WERI-Rb-1 (cell line): ENCODE measurements around the gene DEAF1.

Source experiments
- DNase-seq: peaks from one replicate; pipeline ENCODE4 v3.0.0-alpha.2; 2020
- H3K27ac ChIP-seq: fragments of 250-450 bp; sonication (Bioruptor Pico); 2 replicates; pipeline ENCODE4 v1.5.1; 2020; ENCODE audit warnings: mild to moderate bottlenecking, moderate library complexity
- H3K27me3 ChIP-seq: fragments of 250-450 bp; sonication (Bioruptor Pico); 2 replicates; pipeline ENCODE4 v1.5.1; 2021; ENCODE audit warnings: mild to moderate bottlenecking, low read depth, moderate library complexity; ENCODE audit not compliant: insufficient read depth, severe bottlenecking
- H3K36me3 ChIP-seq: fragments of 250-450 bp; sonication (Bioruptor Pico); 2 replicates; pipeline ENCODE4 v1.5.1; 2020; ENCODE audit warnings: mild to moderate bottlenecking, moderate library complexity
- H3K4me3 ChIP-seq: 2 replicates; pipeline ENCODE4 v1.5.1; 2011; ENCODE audit warnings: low read depth, mild to moderate bottlenecking, control low read depth, low read length
- H3K9me3 ChIP-seq: fragments of 250-450 bp; sonication (Bioruptor Pico); 2 replicates; pipeline ENCODE4 v1.5.1; 2021; ENCODE audit warnings: mild to moderate bottlenecking, moderate library complexity; ENCODE audit not compliant: severe bottlenecking
- TF ChIP-seq, protein P1 (sequence below): IDR thresholded peaks from 2 replicates; pipeline ENCODE4 v1.5.1; 2011; ENCODE audit warnings: low read depth, mild to moderate bottlenecking, control low read depth, inconsistent platforms, low read length

Gene DEAF1

DNA sequence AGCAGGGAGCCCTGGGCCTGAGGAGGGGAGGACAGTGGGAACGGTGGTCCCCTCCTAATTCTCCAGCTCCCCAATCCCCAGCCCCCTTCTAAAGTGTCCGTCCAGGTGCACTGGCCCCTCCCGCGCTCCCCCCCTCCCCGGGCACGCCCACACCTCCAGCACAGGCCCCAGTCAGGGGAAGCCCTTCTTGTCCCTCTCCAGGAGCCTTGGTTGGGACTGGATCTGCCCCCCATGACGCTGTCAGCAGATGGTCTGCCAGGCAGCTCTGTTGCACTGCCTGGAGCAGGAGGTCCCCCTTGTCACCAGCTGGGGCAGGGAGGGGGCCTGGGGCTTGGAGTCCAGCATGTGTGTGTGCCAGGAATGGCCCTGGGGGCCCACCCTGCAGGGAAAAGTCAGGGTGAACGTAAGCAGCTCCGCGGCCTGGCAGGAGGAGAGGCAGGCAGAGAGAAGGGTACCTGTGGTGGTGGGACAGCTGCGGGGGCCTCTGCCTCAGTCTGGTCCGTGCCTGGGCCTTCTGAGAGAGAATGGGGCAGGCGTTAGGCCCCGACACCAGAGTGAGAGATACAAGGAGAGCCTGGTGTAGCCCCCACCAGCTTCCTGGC is 80.9 kb downstream of the DEAF1 start:
- DNase-seq = peak; percentile 7
- Histone ChIP-seq H3K27ac (no peak overlapping the region), H3K9me3 (no peaks in the 10 kb centered on the region), H3K27me3 (no peaks in the 10 kb centered on the region), H3K4me3 (no peak overlapping the region), H3K36me3 (peaks cover 52% of the 10 kb centered on the region)
- TF ChIP-seq, protein P1, sequence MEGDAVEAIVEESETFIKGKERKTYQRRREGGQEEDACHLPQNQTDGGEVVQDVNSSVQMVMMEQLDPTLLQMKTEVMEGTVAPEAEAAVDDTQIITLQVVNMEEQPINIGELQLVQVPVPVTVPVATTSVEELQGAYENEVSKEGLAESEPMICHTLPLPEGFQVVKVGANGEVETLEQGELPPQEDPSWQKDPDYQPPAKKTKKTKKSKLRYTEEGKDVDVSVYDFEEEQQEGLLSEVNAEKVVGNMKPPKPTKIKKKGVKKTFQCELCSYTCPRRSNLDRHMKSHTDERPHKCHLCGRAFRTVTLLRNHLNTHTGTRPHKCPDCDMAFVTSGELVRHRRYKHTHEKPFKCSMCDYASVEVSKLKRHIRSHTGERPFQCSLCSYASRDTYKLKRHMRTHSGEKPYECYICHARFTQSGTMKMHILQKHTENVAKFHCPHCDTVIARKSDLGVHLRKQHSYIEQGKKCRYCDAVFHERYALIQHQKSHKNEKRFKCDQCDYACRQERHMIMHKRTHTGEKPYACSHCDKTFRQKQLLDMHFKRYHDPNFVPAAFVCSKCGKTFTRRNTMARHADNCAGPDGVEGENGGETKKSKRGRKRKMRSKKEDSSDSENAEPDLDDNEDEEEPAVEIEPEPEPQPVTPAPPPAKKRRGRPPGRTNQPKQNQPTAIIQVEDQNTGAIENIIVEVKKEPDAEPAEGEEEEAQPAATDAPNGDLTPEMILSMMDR = no peak

DNA sequence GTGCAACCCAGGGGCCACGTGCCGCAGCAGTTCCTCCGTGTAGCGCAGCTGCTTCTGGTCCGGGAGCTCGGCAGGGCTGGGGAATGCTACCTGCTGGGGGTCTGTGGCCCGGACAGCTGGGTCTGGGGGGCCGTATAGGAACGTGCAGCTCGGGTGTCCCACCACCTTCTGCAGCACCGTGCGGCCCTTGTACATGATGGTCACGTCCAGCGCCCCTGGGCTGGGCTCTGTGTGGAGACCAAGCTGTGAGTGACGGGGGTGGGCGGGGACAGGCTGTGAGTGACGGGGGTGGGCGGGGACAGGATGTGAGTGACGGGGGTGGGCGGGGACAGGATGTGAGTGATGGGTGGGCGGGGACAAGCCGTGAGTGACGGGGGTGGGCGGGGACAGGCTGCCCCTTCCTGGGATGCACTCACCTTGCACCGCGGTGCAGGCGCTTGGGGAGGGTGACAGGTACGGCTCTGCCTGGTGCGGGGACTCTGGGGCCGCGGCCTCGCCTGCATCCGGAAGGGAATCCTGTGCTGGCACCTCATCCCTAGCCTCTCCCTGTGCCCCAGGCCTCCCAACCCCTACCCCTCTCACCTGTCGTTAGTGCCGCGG is 81.6 kb downstream of the DEAF1 start:
- TF ChIP-seq, protein P1 = no peak
- H3K36me3 ChIP-seq = peaks cover 59% of the 10 kb centered on the region
- H3K9me3 ChIP-seq = no peaks in the 10 kb centered on the region
- H3K4me3 ChIP-seq = no peak overlapping the region
- DNase-seq = peak; percentile 81
- H3K27ac ChIP-seq = peak overlapping the region; percentile 75
- no peaks in the 10 kb centered on the region for H3K27me3 ChIP-seq

- Histone ChIP-seq H3K27ac (peak overlapping the region; percentile 75), H3K27me3 (no peaks in the 10 kb centered on the region), H3K4me3 (no peak overlapping the region), H3K9me3 (no peaks in the 10 kb centered on the region), H3K36me3 (peaks cover 64% of the 10 kb centered on the region)
- TF ChIP-seq, protein P1 = no peak
- no peak for DNase-seq
Measured at GRCh38 chr11:612961-613300, 82.1 kb downstream of the DEAF1 start.

GRCh38 chr11:612201-612960 is 82.6 kb downstream of the DEAF1 start:
- DNase-seq = peak; percentile 80
- H3K36me3 ChIP-seq = peaks cover 70% of the 10 kb centered on the region
- H3K27ac ChIP-seq = peak overlapping the region; percentile 75
- H3K27me3 ChIP-seq = no peaks in the 10 kb centered on the region
- no peak overlapping the region for H3K4me3 ChIP-seq
- TF ChIP-seq, protein P1 = peak; percentile 55
- no peaks in the 10 kb centered on the region for H3K9me3 ChIP-seq

DNA sequence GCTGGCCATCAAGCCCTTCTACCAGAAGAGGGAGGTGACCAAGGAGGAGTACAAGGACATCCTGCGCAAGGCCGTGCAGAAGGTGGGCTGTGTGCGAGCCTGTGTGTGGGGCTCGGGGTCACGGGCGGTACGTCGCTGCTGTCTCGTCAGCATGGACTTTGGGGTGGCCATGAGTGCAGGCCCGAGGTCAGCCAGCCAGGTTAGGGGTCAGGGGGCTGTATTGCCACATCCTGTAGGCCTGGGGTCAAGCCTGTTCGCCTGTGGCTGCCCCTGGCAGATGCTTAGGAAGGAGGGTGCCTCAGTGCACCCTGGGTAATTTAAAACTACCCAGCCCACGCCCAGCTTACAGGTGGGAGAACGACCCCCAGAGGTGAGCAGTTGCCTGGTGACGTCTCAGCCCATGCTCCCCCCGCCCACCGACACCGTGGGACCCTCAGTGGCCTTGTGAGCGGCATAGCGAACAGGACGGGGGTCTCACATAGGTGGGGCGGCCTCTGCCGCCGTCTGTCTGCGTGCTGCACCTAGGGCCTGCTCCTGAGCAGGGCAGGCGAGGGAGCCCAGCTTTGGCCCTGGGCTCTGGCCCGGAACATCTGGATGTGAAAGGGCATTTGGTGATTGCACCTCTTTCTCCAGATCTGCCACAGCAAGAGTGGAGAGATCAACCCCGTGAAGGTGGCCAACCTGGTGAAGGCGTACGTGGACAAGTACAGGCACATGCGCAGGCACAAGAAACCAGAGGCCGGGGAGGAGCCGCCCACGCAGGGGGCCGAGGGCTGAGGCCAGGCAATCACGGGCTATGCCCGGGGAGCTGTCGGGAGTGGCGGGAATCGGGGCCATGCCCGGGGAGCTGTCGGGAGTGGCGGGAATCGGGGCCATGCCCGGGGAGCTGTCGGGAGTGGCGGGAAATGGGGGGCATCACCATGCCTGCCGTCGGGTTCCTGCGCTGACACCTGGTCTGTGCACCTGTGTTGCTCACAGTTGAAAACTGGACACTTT is 83.7 kb downstream of the DEAF1 start:
- TF ChIP-seq, protein P1 = no peak
- Histone ChIP-seq H3K27ac (no peak overlapping the region), H3K27me3 (no peaks in the 10 kb centered on the region), H3K36me3 (peaks cover 81% of the 10 kb centered on the region), H3K9me3 (no peaks in the 10 kb centered on the region), H3K4me3 (no peak overlapping the region)
- no peak for DNase-seq
